Measurements from ENCODE around the gene SLC35D2.
"Not testable (repeated sequence)": the region's sequence is repeated elsewhere in the genome, so short reads cannot be mapped to it uniquely, and the experiment has no call there.

SLC35D2 gene

GRCh38 chr9:96376891-96377874 lies 6.3 kb downstream of the SLC35D2 start:
- Histone ChIP-seq H3K4me3 (ENCODE audit: low read length) (no peak overlapping the region), H3K4me2 (ENCODE audit: low read length) (no peak overlapping the region), H3K27ac (ENCODE audit: low read depth, low read length) (no peak overlapping the region), H3K79me2 (ENCODE audit: control insufficient read depth, low read length) (no peaks in the 10 kb centered on the region), H3K36me3 (ENCODE audit: control insufficient read depth, low read length) (no peaks in the 10 kb centered on the region), H3F3A (ENCODE audit: control insufficient read depth, insufficient read depth) (no peaks in the 10 kb centered on the region), H3K27me3 (ENCODE audit: control insufficient read depth, low read length) (no peaks in the 10 kb centered on the region), H4K20me1 (ENCODE audit: control insufficient read depth, insufficient read depth, low read depth, low read length) (no peaks in the 10 kb centered on the region; the same call in 1 of the 2 replicates), H3K9me3 (ENCODE audit: control insufficient read depth, insufficient read depth, low read length) (no peaks in the 10 kb centered on the region), H3K9me2 (replicated peaks; ENCODE audit: control insufficient read depth, low read length) (no peaks in the 10 kb centered on the region), H3K4me1 (ENCODE audit: control insufficient read depth, low read length) (no peaks in the 10 kb centered on the region)
- TF ChIP-seq CTCF (IDR thresholded peaks at IDR 0.05; ENCODE audit: low read depth, low read length, poor library complexity, severe bottlenecking), result no peak
- no peak for TF ChIP-seq EZH2phosphoT487 (IDR thresholded peaks at IDR 0.05; ENCODE audit: borderline replicate concordance, low read length)

GRCh38 chr9:96375507-96375906 lies 8.0 kb downstream of the SLC35D2 start:
- H3K36me3 ChIP-seq (ENCODE audit: control insufficient read depth, low read length); H3K9me2 ChIP-seq (replicated peaks; ENCODE audit: control insufficient read depth, low read length); H4K20me1 ChIP-seq (ENCODE audit: control insufficient read depth, insufficient read depth, low read depth, low read length); H3K27me3 ChIP-seq (ENCODE audit: control insufficient read depth, low read length); H3F3A ChIP-seq (ENCODE audit: control insufficient read depth, insufficient read depth); H3K9me3 ChIP-seq (ENCODE audit: control insufficient read depth, insufficient read depth, low read length); H3K79me2 ChIP-seq (ENCODE audit: control insufficient read depth, low read length); H3K27ac ChIP-seq (ENCODE audit: low read depth, low read length); H3K4me1 ChIP-seq (ENCODE audit: control insufficient read depth, low read length); H3K4me3 ChIP-seq (ENCODE audit: low read length); H3K4me2 ChIP-seq (ENCODE audit: low read length): not testable (repeated sequence)

DNA sequence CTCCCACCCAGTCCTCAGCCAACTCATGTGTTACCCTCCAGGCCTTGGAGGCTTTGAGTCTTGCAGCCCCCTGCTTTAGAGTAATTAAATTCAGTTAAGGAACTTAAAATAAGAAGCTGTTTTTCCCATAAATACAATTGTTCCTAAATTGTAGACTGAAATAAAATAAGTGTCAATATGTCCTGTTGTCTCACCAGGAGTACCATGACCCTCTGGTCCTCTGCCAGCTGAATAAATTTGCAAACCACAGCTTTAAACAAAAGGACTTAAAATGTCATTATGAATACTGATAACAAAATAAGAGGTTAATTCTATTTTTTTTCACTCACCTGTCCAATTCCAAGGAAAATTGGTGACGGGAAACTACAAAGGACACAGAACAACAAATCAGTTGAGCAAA lies 15.6 kb downstream of the SLC35D2 start:
- H3K4me1 ChIP-seq (ENCODE audit: control insufficient read depth, low read length), result no peaks in the 10 kb centered on the region
- no peaks in the 10 kb centered on the region for H4K20me1 ChIP-seq (ENCODE audit: control insufficient read depth, insufficient read depth, low read depth, low read length)
- H3K27me3 ChIP-seq (ENCODE audit: control insufficient read depth, low read length), result no peaks in the 10 kb centered on the region
- H3K27ac ChIP-seq (ENCODE audit: low read depth, low read length), result no peak overlapping the region
- no peaks in the 10 kb centered on the region for H3K9me3 ChIP-seq (ENCODE audit: control insufficient read depth, insufficient read depth, low read length)
- no peak overlapping the region for H3K4me3 ChIP-seq (ENCODE audit: low read length)
- H3F3A ChIP-seq (ENCODE audit: control insufficient read depth, insufficient read depth), result no peaks in the 10 kb centered on the region
- H3K9me2 ChIP-seq (replicated peaks; ENCODE audit: control insufficient read depth, low read length), result no peaks in the 10 kb centered on the region
- no peak overlapping the region for H3K4me2 ChIP-seq (ENCODE audit: low read length)
- no peaks in the 10 kb centered on the region for H3K79me2 ChIP-seq (ENCODE audit: control insufficient read depth, low read length)
- TF ChIP-seq CTCF (IDR thresholded peaks at IDR 0.05; ENCODE audit: low read depth, low read length, poor library complexity, severe bottlenecking) (no peak), EZH2phosphoT487 (IDR thresholded peaks at IDR 0.05; ENCODE audit: borderline replicate concordance, low read length) (no peak)
- H3K36me3 ChIP-seq (ENCODE audit: control insufficient read depth, low read length), result 0 out of 2 replicates have a peak, but pooled peaks cover 3% of the 10 kb centered on the region

All from DOHH2 (cell line).